Mammary epithelial cell (primary cell): Measurements from ENCODE around the gene KRTAP10-3.

ENCODE experiments used
- EZH2 ChIP-seq: IDR thresholded peaks from 2 replicates; pipeline ENCODE4 v1.6.1; 2012; ENCODE audit warnings: low read length, inconsistent platforms, borderline replicate concordance
- TF ChIP-seq, protein P1 (sequence below), 2 donors: IDR thresholded peaks in 1 of 2; conservative IDR thresholded peaks in 1 of 2; 2 replicates each; pipeline ENCODE4 v1.5.1; 2011 to 2012; ENCODE audit warnings: inconsistent platforms in 2 of 2, low read length in 2 of 2, mild to moderate bottlenecking in 2 of 2, control low read depth in 1 of 2, low read depth in 1 of 2; ENCODE audit not compliant: insufficient read depth in 1 of 2; ENCODE audit errors: extremely low read depth in 1 of 2

DNA sequence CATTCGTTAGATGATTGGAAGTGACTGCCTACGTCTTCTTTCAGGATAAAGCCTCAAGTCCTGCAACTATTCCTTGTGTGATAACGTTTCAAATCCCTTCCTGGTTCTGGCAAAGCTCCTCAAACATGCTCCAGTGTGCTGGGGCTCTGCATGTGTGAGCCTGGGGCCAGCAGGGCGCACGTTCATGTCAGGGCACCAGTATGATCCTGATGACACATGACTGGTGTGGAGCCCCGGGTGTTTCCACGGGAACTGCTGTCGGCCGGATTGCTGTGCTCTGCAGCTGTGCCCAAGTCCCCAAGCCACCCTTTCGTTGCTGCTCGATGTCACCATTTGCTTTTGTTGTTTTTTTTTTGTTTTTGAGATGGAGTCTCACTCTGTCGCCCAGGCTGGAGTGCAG, 39.9 kb downstream of the KRTAP10-3 start:
- TF ChIP-seq, protein P1, sequence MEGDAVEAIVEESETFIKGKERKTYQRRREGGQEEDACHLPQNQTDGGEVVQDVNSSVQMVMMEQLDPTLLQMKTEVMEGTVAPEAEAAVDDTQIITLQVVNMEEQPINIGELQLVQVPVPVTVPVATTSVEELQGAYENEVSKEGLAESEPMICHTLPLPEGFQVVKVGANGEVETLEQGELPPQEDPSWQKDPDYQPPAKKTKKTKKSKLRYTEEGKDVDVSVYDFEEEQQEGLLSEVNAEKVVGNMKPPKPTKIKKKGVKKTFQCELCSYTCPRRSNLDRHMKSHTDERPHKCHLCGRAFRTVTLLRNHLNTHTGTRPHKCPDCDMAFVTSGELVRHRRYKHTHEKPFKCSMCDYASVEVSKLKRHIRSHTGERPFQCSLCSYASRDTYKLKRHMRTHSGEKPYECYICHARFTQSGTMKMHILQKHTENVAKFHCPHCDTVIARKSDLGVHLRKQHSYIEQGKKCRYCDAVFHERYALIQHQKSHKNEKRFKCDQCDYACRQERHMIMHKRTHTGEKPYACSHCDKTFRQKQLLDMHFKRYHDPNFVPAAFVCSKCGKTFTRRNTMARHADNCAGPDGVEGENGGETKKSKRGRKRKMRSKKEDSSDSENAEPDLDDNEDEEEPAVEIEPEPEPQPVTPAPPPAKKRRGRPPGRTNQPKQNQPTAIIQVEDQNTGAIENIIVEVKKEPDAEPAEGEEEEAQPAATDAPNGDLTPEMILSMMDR (conservative IDR thresholded peaks at IDR 0.05 in 1 of 2, IDR thresholded peaks at IDR 0.05 in 1 of 2; ENCODE audit: extremely low read depth in 1 of 2, insufficient read depth in 1 of 2, low read depth in 1 of 2, low read length in 2 of 2): no peak
- TF ChIP-seq EZH2: no peak
